GM12878 (cell line): ENCODE data around the gene NOS1. TPM values are rescaled to one million over a fixed set of nuclear protein-coding genes. Genes with fewer than 3 reads are reported as not detected.

ENCODE experiments used
- ATAC-seq: fragments of 200-7000 bp; cut with Tn5 transposase; 3 replicates; pipeline ENCODE4 v1.9.1; 2020; ENCODE audit warnings: mild to moderate bottlenecking, moderate library complexity
- BruUV-seq: library from RNA; stranded (reverse); fragments of 400-500 nt; replicated peaks from 2 replicates; lab custom pipeline; 2021; lab: Mats Ljungman, UMichigan
- CTCF ChIA-PET: fragments of 300-600 bp; sonication (Branson Sonifier 250); formaldehyde crosslinking; extraction: SDS; loops from one replicate; lab custom pipeline; 2021; ENCODE audit warnings: inconsistent platforms; lab: Yijun Ruan, JAX
- POLR2A ChIA-PET: fragments of 350-600 bp; formaldehyde crosslinking; extraction: SDS; loops from one replicate; lab custom pipeline; 2021; ENCODE audit warnings: inconsistent platforms; lab: Charles Lee
- RAD21 ChIA-PET: fragments of 300-600 bp; sonication (Branson Sonifier 250); formaldehyde crosslinking; loops from one replicate; lab custom pipeline; 2023; ENCODE audit warnings: antibody characterized with exemption; ENCODE audit not compliant: unreplicated experiment; lab: Charles Lee
- SMC1A ChIA-PET: fragments of 300-600 bp; sonication (Branson Sonifier 250); formaldehyde crosslinking; loops from one replicate; lab custom pipeline; 2023; ENCODE audit not compliant: unreplicated experiment, uncharacterized antibody; lab: Charles Lee
- DNase-seq: peaks from one replicate; pipeline ENCODE4 v3.0.0-alpha.2; 2011; ENCODE audit warnings: low read depth, low spot score
- FAIRE-seq: peaks from 3 replicates; lab custom pipeline; 2011; peaks lifted over from hg19 to GRCh38; lab: Jason Lieb, UNC
- H2AFZ ChIP-seq: 2 replicates; pipeline ENCODE4 v1.6.0; 2011; ENCODE audit warnings: low read depth, low read length, control low read depth; ENCODE audit not compliant: control insufficient read depth
- H3K27ac ChIP-seq: 2 replicates; pipeline ENCODE4 v1.5.1; 2011; ENCODE audit warnings: control low read depth; ENCODE audit not compliant: control insufficient read depth, insufficient read depth
- H3K27me3 ChIP-seq, 2 experiments: replicated peaks in 1 of 2; 2 replicates each; pipeline versions ENCODE4 v1.6.0 to v1.6.1; 2011; ENCODE audit warnings: low read length in 1 of 2; ENCODE audit not compliant: control insufficient read depth in 2 of 2, insufficient read depth in 2 of 2
- H3K36me3 ChIP-seq, 2 experiments: 2 replicates each; pipeline ENCODE4 v1.5.1; 2011; ENCODE audit warnings: low read length in 1 of 2; ENCODE audit not compliant: control insufficient read depth in 2 of 2, insufficient read depth in 2 of 2
- H3K4me1 ChIP-seq: 2 replicates; pipeline ENCODE4 v1.6.1; 2011; ENCODE audit warnings: mild to moderate bottlenecking, low read length, moderate library complexity, mixed read lengths; ENCODE audit not compliant: control insufficient read depth, insufficient read depth
- H3K4me2 ChIP-seq: 2 replicates; pipeline ENCODE4 v1.6.0; 2011; ENCODE audit warnings: control low read depth; ENCODE audit not compliant: control insufficient read depth, insufficient read depth
- H3K4me3 ChIP-seq: fragments of 200-600 bp; sonication (generic); 2 replicates; pipeline ENCODE4 v1.5.1; 2016
- H3K79me2 ChIP-seq: 2 replicates; pipeline ENCODE4 v1.6.0; 2011; ENCODE audit warnings: low read length; ENCODE audit not compliant: control insufficient read depth, insufficient read depth
- H3K9ac ChIP-seq: 2 replicates; pipeline ENCODE4 v1.8.0; 2011; ENCODE audit warnings: low read length, control low read depth, mixed read lengths; ENCODE audit not compliant: control insufficient read depth, insufficient read depth
- H3K9me3 ChIP-seq: replicated peaks from 3 replicates; pipeline ENCODE4 v1.5.1; 2011; ENCODE audit warnings: mild to moderate bottlenecking, low read length; ENCODE audit not compliant: control insufficient read depth, insufficient read depth
- H4K20me1 ChIP-seq: 2 replicates; pipeline ENCODE4 v1.6.0; 2011; ENCODE audit not compliant: control insufficient read depth, insufficient read depth
- CTCF ChIP-seq, 3 experiments: IDR thresholded peaks in 2 of 3; conservative IDR thresholded peaks in 1 of 3; 2 replicates each; pipeline ENCODE4 v1.5.1; 2011; ENCODE audit warnings: low read depth in 3 of 3, low read length in 3 of 3, mild to moderate bottlenecking in 3 of 3, control low read depth in 2 of 3, moderate library complexity in 2 of 3, inconsistent platforms in 1 of 3, mixed read lengths in 1 of 3; ENCODE audit not compliant: control insufficient read depth in 2 of 3, insufficient read depth in 1 of 3; ENCODE audit errors: extremely low read depth in 1 of 3
- MEF2A ChIP-seq: IDR thresholded peaks from 2 replicates; pipeline ENCODE4 v1.6.1; 2011; ENCODE audit warnings: low read depth, mild to moderate bottlenecking, low read length, moderate library complexity; ENCODE audit not compliant: insufficient read depth
- RAD21 ChIP-seq: IDR thresholded peaks from 2 replicates; pipeline ENCODE4 v1.6.1; 2011; ENCODE audit warnings: mild to moderate bottlenecking, low read depth, low read length, moderate library complexity; ENCODE audit not compliant: insufficient read depth
- SMC3 ChIP-seq: IDR thresholded peaks from 2 replicates; pipeline ENCODE4 v1.6.1; 2011; ENCODE audit warnings: low read length, improper control_type of control experiment, borderline replicate concordance
- SPI1 ChIP-seq: IDR thresholded peaks from 2 replicates; pipeline ENCODE4 v1.6.1; 2011; ENCODE audit warnings: low read depth, mild to moderate bottlenecking, low read length, moderate library complexity, borderline replicate concordance; ENCODE audit not compliant: insufficient read depth
- WGBS: methylation state at CpG from one replicate; pipeline ENCODE4 v1.1.6; 2016; ENCODE audit warnings: low lambda C conversion rate; ENCODE audit not compliant: insufficient replicate concordance, insufficient coverage; ENCODE audit errors: missing lambda C conversion rate; 5-methylcytosine and 5-hydroxymethylcytosine counted together
- in situ Hi-C: fragments of 300-500 bp; cut with MboI; formaldehyde crosslinking; loops from 9 replicates; pipeline ENCODE4 v1.14.3; 2018; ENCODE audit warnings: mixed read lengths
- intact Hi-C: fragments of 100-400 bp; cut with micrococcal nuclease; formaldehyde crosslinking; loops from one replicate; pipeline ENCODE4 v1.14.2; 2022; ENCODE audit not compliant: unreplicated experiment
- polyA plus RNA-seq, 11 experiments: library from polyadenylated mRNA; depleted of rRNA in 4 of 11; unstranded in 6 of 11; stranded (reverse) in 5 of 11; fragments of >200 nt; fragmentation: Nextera tagmentation in 4 of 11; fragmentation: Illumina TruSeq in 1 of 11; extraction: Ambion mirVana in 4 of 11; extraction: Trizol in 1 of 11; gene quantifications; 1 replicate in 1 of 11; 2 replicates in 10 of 11; pipeline versions ENCODE4 v1.2.1 to v1.2.3, GENCODE V29; 2011 to 2016; ENCODE audit warnings: inconsistent platforms in 2 of 11, missing spikeins in 2 of 11, low read depth in 1 of 11
- total RNA-seq, 4 experiments: library from RNA; depleted of rRNA in 3 of 4; stranded (reverse); fragments of >200 nt in 3 of 4; fragmentation: Illumina TruSeq in 1 of 4; extraction: Trizol in 1 of 4; gene quantifications; 2 replicates each; pipeline versions ENCODE4 v1.2.1 to v1.2.3, GENCODE V29; 2013 to 2021
- TF ChIP-seq, protein P1 (sequence below): fragments of 450-650 bp; IDR thresholded peaks from 2 replicates; pipeline ENCODE4 v1.6.1; 2016; ENCODE audit warnings: mild to moderate bottlenecking, moderate library complexity, borderline replicate concordance

NOS1 gene
- total and polyA plus RNA-seq, 10 of the 15 experiments (the other 5 are each of a cell fraction or from before 2014, with no cell fraction given): under 0.01 to 0.04 (median 0.01) TPM; not detected in 7

DNA sequence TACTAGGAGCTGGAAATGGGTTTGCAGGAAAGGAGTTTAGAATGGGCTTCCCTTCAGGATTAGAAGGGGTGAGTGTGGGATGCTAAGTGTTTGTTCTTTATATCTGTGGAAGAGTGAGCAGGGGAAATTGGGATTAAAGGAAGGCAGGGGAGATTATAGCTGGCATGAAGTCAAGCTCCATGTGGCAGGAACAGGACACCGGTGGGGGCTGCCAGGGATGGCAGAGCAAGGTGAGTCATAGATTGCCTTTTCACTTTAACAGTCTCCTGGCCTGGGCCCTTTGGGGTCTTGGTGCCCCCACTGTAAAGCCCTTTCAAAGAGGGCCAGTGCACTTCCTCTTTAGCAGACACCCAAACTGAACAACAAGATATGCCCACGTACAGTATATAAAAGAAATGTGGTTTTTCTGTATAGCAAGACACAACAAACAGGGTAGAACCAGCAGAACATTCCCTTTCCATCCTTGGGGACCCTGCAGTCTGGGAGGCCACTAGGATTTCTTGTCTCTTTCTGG lies 148.1 kb downstream of the NOS1 start:
- no peaks in the 10 kb centered on the region for H3K79me2 ChIP-seq
- no peaks in the 10 kb centered on the region; the same call in 1 of the 2 replicates for H3K4me1 ChIP-seq
- H3K27ac ChIP-seq: no peak overlapping the region
- H3K27me3 ChIP-seq: no peaks in the 10 kb centered on the region; a peak in 1 of 4 replicates
- SMC1A ChIA-PET: interaction anchor here (0.5 to 2.1 kb wide), 5 partner anchors 12 to 636 kb away, joined by 3 to 6 read pairs (median 3); no protein-coding TSS in a partner anchor
- no peak overlapping the region for H3K4me3 ChIP-seq
- no peaks in the 10 kb centered on the region for H3K36me3 ChIP-seq
- ATAC-seq (no peak), DNase-seq (no peak), FAIRE-seq (no peak)
- no peak overlapping the region for H3K4me2 ChIP-seq
- intact Hi-C loops (loop anchor here (10.0 kb wide), 1 partner anchor 151 kb away; the partner anchor contains the start of gene NOS1), in situ Hi-C loops (loop anchor here (5.0 kb wide), 2 partner anchors 374 to 634 kb away; no protein-coding TSS in a partner anchor)
- RAD21 ChIA-PET: interaction anchor here (0.9 to 1.5 kb wide), 4 partner anchors 153 to 643 kb away, joined by 3 to 5 read pairs (median 4); no protein-coding TSS in a partner anchor
- no peaks in the 10 kb centered on the region for H3K9me3 ChIP-seq
- POLR2A ChIA-PET: no interaction called here
- 0% methylated on average over 2 of the region's 2 CpGs for WGBS
- CTCF ChIA-PET: interaction anchor here (0.6 to 2.9 kb wide), 13 partner anchors 11 to 646 kb away, joined by 3 to 17 read pairs (median 7); no protein-coding TSS in a partner anchor
- BruUV-seq: no TSS peak
- H3K9ac ChIP-seq: no peak overlapping the region
- H2AFZ ChIP-seq: no peak overlapping the region
- no peaks in the 10 kb centered on the region for H4K20me1 ChIP-seq
- TF ChIP-seq MEF2A: no peak
- peak; percentile 58 for TF ChIP-seq SPI1

DNA sequence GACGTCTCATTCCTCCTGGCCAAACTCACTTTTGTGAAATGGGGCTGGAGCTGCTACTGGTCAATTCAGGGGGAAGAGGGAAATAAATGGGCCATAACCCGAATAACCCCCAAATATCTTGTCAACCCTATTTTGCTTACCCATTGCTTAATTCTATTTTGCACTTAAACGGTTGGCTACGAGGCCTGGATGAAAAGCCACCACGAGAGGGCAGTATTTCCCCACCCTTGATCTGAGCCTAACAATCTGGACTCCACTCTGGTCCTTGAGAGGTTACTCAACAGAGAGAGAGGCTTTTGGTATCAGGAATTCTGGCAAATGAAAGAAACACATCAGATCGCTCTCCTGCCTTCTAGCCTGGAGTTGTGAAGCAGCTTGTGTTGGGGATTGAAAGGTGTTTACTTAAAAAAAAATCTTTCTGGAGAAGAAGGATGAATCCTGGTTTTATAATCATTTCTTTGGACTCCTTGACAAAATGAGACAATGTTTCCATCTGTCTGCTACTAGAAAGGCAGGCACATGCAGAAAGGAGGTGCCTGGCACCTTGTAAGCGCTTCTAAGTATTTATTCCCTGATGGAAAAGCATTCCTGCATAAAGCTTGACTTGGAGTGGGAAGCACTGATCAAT lies 148.7 kb downstream of the NOS1 start:
- DNase-seq (no peak), FAIRE-seq (peak; percentile 92), ATAC-seq (peak; percentile 88)
- H3K4me3 ChIP-seq: no peak overlapping the region
- H2AFZ ChIP-seq: no peak overlapping the region
- in situ Hi-C loops (loop anchor here (5.0 kb wide), 2 partner anchors 375 to 635 kb away; no protein-coding TSS in a partner anchor), intact Hi-C loops (loop anchor here (1.0 to 10.0 kb wide), 3 partner anchors 152 to 625 kb away; partner anchors contain the start of gene NOS1)
- WGBS: 16% methylated on average over 7 of the region's 7 CpGs
- CTCF ChIA-PET: interaction anchor here (0.6 to 2.9 kb wide), 15 partner anchors 12 to 647 kb away, joined by 3 to 17 read pairs (median 7); no protein-coding TSS in a partner anchor
- H3K4me1 ChIP-seq: no peaks in the 10 kb centered on the region; the same call in 1 of the 2 replicates
- SMC1A ChIA-PET: interaction anchor here (0.5 to 2.1 kb wide), 5 partner anchors 11 to 637 kb away, joined by 3 to 6 read pairs (median 3); no protein-coding TSS in a partner anchor
- no peaks in the 10 kb centered on the region for H3K36me3 ChIP-seq
- no TSS peak for BruUV-seq
- H3K4me2 ChIP-seq: no peak overlapping the region
- RAD21 ChIA-PET: interaction anchor here (0.9 to 1.5 kb wide), 4 partner anchors 154 to 644 kb away, joined by 3 to 5 read pairs (median 4); no protein-coding TSS in a partner anchor
- no peak overlapping the region for H3K9ac ChIP-seq
- peak; percentile 88 to 94 (median 89) for TF ChIP-seq CTCF (IDR thresholded peaks at IDR 0.05 in 2 of 3, conservative IDR thresholded peaks at IDR 0.05 in 1 of 3; ENCODE audit: control insufficient read depth in 2 of 3, extremely low read depth in 1 of 3, insufficient read depth in 1 of 3, low read depth in 3 of 3, low read length in 3 of 3)
- TF ChIP-seq SMC3: peak; percentile 70
- TF ChIP-seq, protein P1, sequence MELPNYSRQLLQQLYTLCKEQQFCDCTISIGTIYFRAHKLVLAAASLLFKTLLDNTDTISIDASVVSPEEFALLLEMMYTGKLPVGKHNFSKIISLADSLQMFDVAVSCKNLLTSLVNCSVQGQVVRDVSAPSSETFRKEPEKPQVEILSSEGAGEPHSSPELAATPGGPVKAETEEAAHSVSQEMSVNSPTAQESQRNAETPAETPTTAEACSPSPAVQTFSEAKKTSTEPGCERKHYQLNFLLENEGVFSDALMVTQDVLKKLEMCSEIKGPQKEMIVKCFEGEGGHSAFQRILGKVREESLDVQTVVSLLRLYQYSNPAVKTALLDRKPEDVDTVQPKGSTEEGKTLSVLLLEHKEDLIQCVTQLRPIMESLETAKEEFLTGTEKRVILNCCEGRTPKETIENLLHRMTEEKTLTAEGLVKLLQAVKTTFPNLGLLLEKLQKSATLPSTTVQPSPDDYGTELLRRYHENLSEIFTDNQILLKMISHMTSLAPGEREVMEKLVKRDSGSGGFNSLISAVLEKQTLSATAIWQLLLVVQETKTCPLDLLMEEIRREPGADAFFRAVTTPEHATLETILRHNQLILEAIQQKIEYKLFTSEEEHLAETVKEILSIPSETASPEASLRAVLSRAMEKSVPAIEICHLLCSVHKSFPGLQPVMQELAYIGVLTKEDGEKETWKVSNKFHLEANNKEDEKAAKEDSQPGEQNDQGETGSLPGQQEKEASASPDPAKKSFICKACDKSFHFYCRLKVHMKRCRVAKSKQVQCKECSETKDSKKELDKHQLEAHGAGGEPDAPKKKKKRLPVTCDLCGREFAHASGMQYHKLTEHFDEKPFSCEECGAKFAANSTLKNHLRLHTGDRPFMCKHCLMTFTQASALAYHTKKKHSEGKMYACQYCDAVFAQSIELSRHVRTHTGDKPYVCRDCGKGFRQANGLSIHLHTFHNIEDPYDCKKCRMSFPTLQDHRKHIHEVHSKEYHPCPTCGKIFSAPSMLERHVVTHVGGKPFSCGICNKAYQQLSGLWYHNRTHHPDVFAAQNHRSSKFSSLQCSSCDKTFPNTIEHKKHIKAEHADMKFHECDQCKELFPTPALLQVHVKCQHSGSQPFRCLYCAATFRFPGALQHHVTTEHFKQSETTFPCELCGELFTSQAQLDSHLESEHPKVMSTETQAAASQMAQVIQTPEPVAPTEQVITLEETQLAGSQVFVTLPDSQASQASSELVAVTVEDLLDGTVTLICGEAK: no peak
- peak; percentile 84 for TF ChIP-seq RAD21
- no peak overlapping the region for H3K27ac ChIP-seq
- POLR2A ChIA-PET: no interaction called here
- H3K79me2 ChIP-seq: no peaks in the 10 kb centered on the region
- no peaks in the 10 kb centered on the region for H4K20me1 ChIP-seq
- no peaks in the 10 kb centered on the region; a peak in 1 of 4 replicates for H3K27me3 ChIP-seq
- H3K9me3 ChIP-seq: no peaks in the 10 kb centered on the region
